Loucy (cell line): ENCODE measurements around the gene DIDO1.

Experiments used
- H2AFZ ChIP-seq: fragments of 200-600 bp; sonication (generic); 2 replicates; pipeline ENCODE4 v1.6.0; 2016; ENCODE audit warnings: antibody characterized with exemption, mild to moderate bottlenecking, low read length, moderate library complexity
- H3F3A ChIP-seq: fragments of 200-600 bp; 2 replicates; pipeline ENCODE4 v1.6.0; 2016; ENCODE audit warnings: antibody characterized with exemption, low read depth, mild to moderate bottlenecking
- H3K27me3 ChIP-seq: fragments of 200-600 bp; sonication (generic); 2 replicates; pipeline ENCODE4 v1.6.1; 2014; ENCODE audit warnings: low read length, mild to moderate bottlenecking; ENCODE audit not compliant: insufficient read depth, poor library complexity, severe bottlenecking
- H3K36me3 ChIP-seq: fragments of 200-600 bp; sonication (generic); 2 replicates; pipeline ENCODE4 v1.6.1; 2016; ENCODE audit warnings: low read length; ENCODE audit not compliant: insufficient read depth
- H3K4me1 ChIP-seq: fragments of 200-600 bp; sonication (generic); 2 replicates; pipeline ENCODE4 v1.5.1; 2014; ENCODE audit warnings: low read length, mild to moderate bottlenecking; ENCODE audit not compliant: insufficient read depth, poor library complexity, severe bottlenecking
- H3K4me2 ChIP-seq: fragments of 200-600 bp; sonication (generic); 2 replicates; pipeline ENCODE4 v1.6.0; 2014; ENCODE audit warnings: antibody characterized with exemption, low read length, low read depth, mild to moderate bottlenecking; ENCODE audit not compliant: poor library complexity, severe bottlenecking
- H3K4me3 ChIP-seq: fragments of 200-600 bp; sonication (generic); 2 replicates; pipeline ENCODE4 v1.5.1; 2014; ENCODE audit warnings: low read length, mild to moderate bottlenecking, mixed read lengths; ENCODE audit not compliant: poor library complexity, severe bottlenecking
- H3K79me2 ChIP-seq: fragments of 200-600 bp; sonication (generic); 2 replicates; pipeline ENCODE4 v1.6.1; 2014; ENCODE audit warnings: low read length; ENCODE audit not compliant: insufficient read depth
- H3K9ac ChIP-seq: fragments of 200-600 bp; sonication (generic); 2 replicates; pipeline ENCODE4 v1.6.0; 2014; ENCODE audit warnings: mild to moderate bottlenecking, low read depth, low read length, moderate library complexity; ENCODE audit not compliant: poor library complexity, severe bottlenecking
- H3K9me2 ChIP-seq: fragments of 200-600 bp; sonication (generic); replicated peaks from 2 replicates; pipeline ENCODE4 v1.6.1; 2016; ENCODE audit warnings: low read depth, low read length, mixed read lengths
- H3K9me3 ChIP-seq: fragments of 200-600 bp; sonication (generic); 2 replicates; pipeline ENCODE4 v1.6.1; 2014; ENCODE audit warnings: mild to moderate bottlenecking, antibody characterized with exemption, low read length, low read depth; ENCODE audit not compliant: insufficient read depth
- H4K20me1 ChIP-seq: fragments of 200-600 bp; sonication (generic); 2 replicates; pipeline ENCODE4 v1.6.0; 2014; ENCODE audit warnings: antibody characterized with exemption, low read length, mild to moderate bottlenecking; ENCODE audit not compliant: insufficient read depth, poor library complexity, severe bottlenecking
- EZH2phosphoT487 ChIP-seq: fragments of 200-600 bp; IDR thresholded peaks from 2 replicates; pipeline ENCODE4 v1.6.1; 2018; ENCODE audit warnings: antibody characterized with exemption, mild to moderate bottlenecking, moderate library complexity, borderline replicate concordance
- TF ChIP-seq, protein P1 (sequence below): fragments of 200-600 bp; sonication (generic); conservative IDR thresholded peaks from 2 replicates; pipeline ENCODE4 v1.5.1; 2014; ENCODE audit warnings: mild to moderate bottlenecking, antibody characterized with exemption, low read length

The DIDO1 gene

DNA sequence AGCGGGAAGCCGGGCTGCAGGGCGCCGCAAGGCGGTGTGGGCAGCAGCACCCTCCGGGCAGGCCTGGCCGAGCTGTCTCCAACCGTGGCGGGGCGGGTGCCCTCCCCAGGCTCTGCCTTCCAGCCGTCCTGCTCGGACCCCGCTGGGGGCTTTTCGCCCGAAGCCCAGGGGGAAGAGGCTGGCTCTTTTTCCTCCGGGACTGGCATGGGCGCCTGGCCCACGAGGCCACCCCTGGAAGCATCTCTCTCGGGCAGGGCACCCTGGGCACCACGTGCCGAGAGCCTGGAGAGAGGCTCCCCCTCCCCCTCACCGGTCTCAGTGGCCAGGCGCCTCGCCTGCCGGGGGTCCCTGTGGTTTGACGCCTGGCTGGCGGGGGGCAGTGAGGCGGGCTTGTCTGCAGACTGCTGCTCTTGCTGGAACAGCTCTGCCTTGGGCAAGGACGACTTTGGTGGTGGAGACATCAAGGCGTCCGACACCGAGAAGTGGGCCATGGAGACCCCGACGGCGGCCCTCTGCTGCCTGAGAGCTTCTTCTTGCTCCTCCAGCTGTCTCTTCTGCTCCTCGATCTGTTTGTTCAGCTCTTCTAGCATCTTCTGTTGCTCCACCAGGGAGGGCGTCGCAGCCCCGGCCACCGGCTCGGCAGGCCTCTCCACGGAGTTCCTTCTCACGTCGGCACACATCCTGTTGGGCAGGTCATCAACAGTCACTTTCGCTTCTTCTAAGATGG lies 45.2 kb downstream of the DIDO1 start:
- H3K9me3 ChIP-seq: no peaks in the 10 kb centered on the region
- H2AFZ ChIP-seq: no peak overlapping the region
- H3K27me3 ChIP-seq: no peaks in the 10 kb centered on the region
- H3K4me2 ChIP-seq: no peak overlapping the region
- H3K9me2 ChIP-seq: no peaks in the 10 kb centered on the region
- H3F3A ChIP-seq: peaks cover 9% of the 10 kb centered on the region
- H3K36me3 ChIP-seq: no peaks in the 10 kb centered on the region
- H3K4me3 ChIP-seq: no peak overlapping the region
- no peaks in the 10 kb centered on the region for H3K4me1 ChIP-seq
- TF ChIP-seq, protein P1, sequence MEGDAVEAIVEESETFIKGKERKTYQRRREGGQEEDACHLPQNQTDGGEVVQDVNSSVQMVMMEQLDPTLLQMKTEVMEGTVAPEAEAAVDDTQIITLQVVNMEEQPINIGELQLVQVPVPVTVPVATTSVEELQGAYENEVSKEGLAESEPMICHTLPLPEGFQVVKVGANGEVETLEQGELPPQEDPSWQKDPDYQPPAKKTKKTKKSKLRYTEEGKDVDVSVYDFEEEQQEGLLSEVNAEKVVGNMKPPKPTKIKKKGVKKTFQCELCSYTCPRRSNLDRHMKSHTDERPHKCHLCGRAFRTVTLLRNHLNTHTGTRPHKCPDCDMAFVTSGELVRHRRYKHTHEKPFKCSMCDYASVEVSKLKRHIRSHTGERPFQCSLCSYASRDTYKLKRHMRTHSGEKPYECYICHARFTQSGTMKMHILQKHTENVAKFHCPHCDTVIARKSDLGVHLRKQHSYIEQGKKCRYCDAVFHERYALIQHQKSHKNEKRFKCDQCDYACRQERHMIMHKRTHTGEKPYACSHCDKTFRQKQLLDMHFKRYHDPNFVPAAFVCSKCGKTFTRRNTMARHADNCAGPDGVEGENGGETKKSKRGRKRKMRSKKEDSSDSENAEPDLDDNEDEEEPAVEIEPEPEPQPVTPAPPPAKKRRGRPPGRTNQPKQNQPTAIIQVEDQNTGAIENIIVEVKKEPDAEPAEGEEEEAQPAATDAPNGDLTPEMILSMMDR: no peak
- no peak for TF ChIP-seq EZH2phosphoT487
- no peaks in the 10 kb centered on the region for H3K79me2 ChIP-seq
- H3K9ac ChIP-seq: no peak overlapping the region
- no peaks in the 10 kb centered on the region for H4K20me1 ChIP-seq

DNA sequence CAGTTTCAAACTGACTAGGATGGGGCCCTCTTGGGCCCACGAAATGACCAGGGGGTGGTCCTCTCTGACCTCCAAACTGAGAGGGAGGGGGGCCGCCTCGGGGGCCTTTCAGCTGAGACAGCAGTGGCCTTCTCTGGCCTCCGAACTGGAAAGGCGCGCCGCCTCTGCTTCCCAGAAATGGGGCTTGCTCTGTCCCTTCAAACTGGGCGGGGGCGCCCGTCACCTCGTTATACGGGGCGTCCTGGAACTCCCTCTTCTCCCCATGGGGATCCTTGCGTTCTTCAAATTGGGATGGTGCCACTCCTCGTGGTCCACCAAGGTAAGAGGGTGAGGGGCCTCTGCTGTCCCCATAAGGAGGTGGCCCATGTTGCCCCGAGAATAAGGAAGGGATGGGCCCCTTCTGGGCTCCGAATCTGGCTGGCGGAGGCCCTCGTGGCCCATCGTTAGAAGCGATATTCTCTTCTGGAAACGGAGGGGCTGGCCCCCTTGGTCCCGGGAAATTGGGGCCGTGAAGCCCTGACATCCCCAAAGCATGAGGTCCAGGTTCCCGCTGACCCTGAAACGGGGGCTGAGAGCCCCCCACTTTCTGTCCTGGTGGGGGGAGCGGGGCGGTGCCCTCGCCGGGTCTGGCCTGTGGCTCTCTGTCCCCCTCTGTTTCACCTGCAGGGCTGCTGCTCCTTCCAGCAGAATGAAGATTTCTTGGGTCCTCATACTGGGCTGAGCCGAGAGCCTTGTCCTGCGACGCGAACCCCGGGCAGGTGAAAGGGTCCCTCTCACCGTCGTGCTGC lies 46.0 kb downstream of the DIDO1 start:
- H3K4me3 ChIP-seq: no peak overlapping the region
- H3K4me2 ChIP-seq: no peak overlapping the region
- H3K9me3 ChIP-seq: no peaks in the 10 kb centered on the region
- H2AFZ ChIP-seq: no peak overlapping the region
- H3K79me2 ChIP-seq: no peaks in the 10 kb centered on the region
- H3K27me3 ChIP-seq: no peaks in the 10 kb centered on the region
- no peaks in the 10 kb centered on the region for H3K9me2 ChIP-seq
- peaks cover 10% of the 10 kb centered on the region for H3F3A ChIP-seq
- no peaks in the 10 kb centered on the region for H4K20me1 ChIP-seq
- no peak overlapping the region for H3K9ac ChIP-seq
- TF ChIP-seq, protein P1: no peak
- no peak for TF ChIP-seq EZH2phosphoT487
- no peaks in the 10 kb centered on the region for H3K36me3 ChIP-seq
- H3K4me1 ChIP-seq: no peaks in the 10 kb centered on the region

DNA sequence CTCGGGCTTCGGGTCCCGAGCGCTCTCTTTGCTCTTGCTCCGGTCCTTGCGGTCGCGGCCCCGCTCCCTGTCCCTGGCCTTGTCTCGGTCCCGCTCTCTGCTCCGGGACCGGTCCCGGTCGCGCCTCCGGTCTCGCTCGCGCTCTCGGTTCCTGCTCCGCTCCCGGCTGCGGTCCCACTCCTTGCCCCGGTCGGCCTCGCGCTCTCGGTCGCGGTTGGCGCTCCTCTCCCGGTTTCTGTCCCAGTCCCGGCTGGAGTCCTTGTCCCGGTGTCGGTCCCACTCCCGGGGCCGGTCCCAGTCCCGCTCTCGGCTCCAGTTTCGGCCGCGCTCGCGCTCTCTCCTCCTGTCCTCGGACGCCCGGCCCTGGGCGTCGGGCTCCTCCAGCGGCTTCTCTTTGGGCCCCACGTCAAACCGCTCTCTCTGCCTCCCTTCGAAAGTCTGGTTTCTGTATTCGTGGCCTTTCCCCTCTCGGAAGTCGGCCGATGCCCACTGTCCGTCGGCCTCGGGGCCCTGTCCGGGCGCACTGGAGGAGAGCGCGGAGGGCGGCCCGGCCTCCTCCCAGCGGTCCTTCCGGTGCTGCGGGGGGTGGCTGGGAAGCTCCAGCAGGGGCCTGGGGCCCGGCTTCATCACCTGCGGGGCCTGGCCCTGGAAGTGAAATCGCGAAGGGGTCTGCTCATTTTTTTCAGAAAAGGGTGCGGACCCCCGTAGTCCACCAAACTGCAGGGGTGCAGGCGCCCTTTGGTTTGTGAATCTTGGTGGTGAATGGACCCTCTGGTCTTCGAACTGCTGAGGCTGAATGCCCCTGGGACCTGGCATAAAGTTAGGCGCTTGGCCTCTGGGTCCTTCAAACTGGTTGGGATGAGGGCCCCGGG lies 46.8 kb downstream of the DIDO1 start:
- Histone ChIP-seq H4K20me1 (no peaks in the 10 kb centered on the region), H3K9ac (no peak overlapping the region), H3K9me3 (no peaks in the 10 kb centered on the region), H3K79me2 (no peaks in the 10 kb centered on the region), H3K4me2 (no peak overlapping the region), H3K36me3 (no peaks in the 10 kb centered on the region), H3K4me1 (peaks cover 4% of the 10 kb centered on the region), H2AFZ (no peak overlapping the region), H3K9me2 (no peaks in the 10 kb centered on the region), H3K27me3 (no peaks in the 10 kb centered on the region), H3K4me3 (no peak overlapping the region), H3F3A (peaks cover 10% of the 10 kb centered on the region)
- TF ChIP-seq EZH2phosphoT487: no peak
- TF ChIP-seq, protein P1: no peak
